Testis (tissue), 3 donors: Measurements from ENCODE around the gene PYY. TPM values are rescaled to one million over a fixed set of nuclear protein-coding genes. Genes with fewer than 3 reads are reported as not detected.
"Not testable (repeated sequence)": the region's sequence is repeated elsewhere in the genome, so short reads cannot be mapped to it uniquely, and the experiment has no call there.

Experiments
- DNase-seq: peaks from one replicate; pipeline ENCODE4 v3.0.0-alpha.2; 2019
- H3K27ac ChIP-seq, 2 donors: fragments of 200-600 bp; sonication (generic); one replicate each; pipeline ENCODE4 v1.5.1; 2019
- H3K27me3 ChIP-seq: fragments of 200-600 bp; sonication (generic); one replicate; pipeline ENCODE4 v1.5.1; 2019
- H3K36me3 ChIP-seq: fragments of 200-600 bp; sonication (generic); one replicate; pipeline ENCODE4 v1.5.1; 2017; ENCODE audit warnings: low read depth; ENCODE audit errors: missing control alignments
- H3K4me1 ChIP-seq: fragments of 200-600 bp; sonication (generic); one replicate; pipeline ENCODE4 v1.5.1; 2019
- H3K4me3 ChIP-seq, 2 donors: fragments of 200-600 bp; sonication (generic); one replicate each; pipeline ENCODE4 v1.5.1; 2017 to 2019
- H3K9me3 ChIP-seq: fragments of 200-600 bp; sonication (generic); one replicate; pipeline ENCODE4 v1.5.1; 2017
- CTCF ChIP-seq, 3 experiments: fragments of 450-650 bp in 2 of 3; fragments of 200-600 bp in 1 of 3; sonication (generic) in 1 of 3; IDR thresholded peaks; one replicate each; pipeline ENCODE4 v1.5.1; 2016 to 2019; ENCODE audit warnings: antibody characterized with exemption in 3 of 3, mild to moderate bottlenecking in 2 of 3, moderate library complexity in 1 of 3
- POLR2A ChIP-seq: fragments of 450-650 bp; IDR thresholded peaks from one replicate; pipeline ENCODE4 v1.6.1; 2017; ENCODE audit warnings: antibody characterized with exemption, mild to moderate bottlenecking, moderate library complexity
- WGBS, 2 donors: methylation state at CpG; one replicate each; pipeline ENCODE4 v1.1.5; 2018; 5-methylcytosine and 5-hydroxymethylcytosine counted together
- intact Hi-C: fragments of 100-400 bp; cut with DNase I; formaldehyde crosslinking; loops from one replicate; pipeline ENCODE4 v1.15.1; 2023; ENCODE audit warnings: low total_unique reads
- polyA plus RNA-seq: library from polyadenylated mRNA; stranded (reverse); fragments of 350-450 nt; fragmentation: Illumina TruSeq; extraction: RNeasy Lipid Tissue Mini Kit (QIAGEN cat#74804); gene quantifications from one replicate; pipeline ENCODE4 v1.2.3, GENCODE V29; 2014; ENCODE audit warnings: low read depth, low replicate concordance; ENCODE audit not compliant: insufficient read depth
- total RNA-seq, 2 donors: library from RNA; depleted of rRNA; stranded (reverse); fragments of >200 nt; gene quantifications; one replicate each; pipeline ENCODE4 v1.2.3, GENCODE V29; 2016

PYY gene
- total and polyA plus RNA-seq, 3 donors from 2014 or later, result 0.37 to 1.5 TPM; not detected in 1

GRCh38 chr17:43942051-43942685 is 11.6 kb downstream of the PYY start, which contains the start of gene PPY:
Gene PPY (minus strand): TSS chr17:43942476. CDS start chr17:43941654, 822 bp downstream.
- Histone ChIP-seq H3K4me3 (no peak within 1 kb of the TSS), H3K27me3 (no peaks in the 10 kb centered on the region), H3K27ac (no peak within 1 kb of the TSS), H3K9me3 (no peaks in the 10 kb centered on the region), H3K4me1 (peaks cover 4% of the 10 kb centered on the region), H3K36me3 (no peaks in the 10 kb centered on the region)
- intact Hi-C loops, result no loop called here
- 82 to 89% methylated on average over 14 to 17 of the region's 17 CpGs for WGBS, 2 donors
- DNase-seq, result no peak
- TF ChIP-seq CTCF (IDR thresholded peaks at IDR 0.05) (no peak), POLR2A (no peak)

- 60 to 69% methylated on average over 4 to 7 of the region's 7 CpGs for WGBS, 2 donors
- intact Hi-C loops, result no loop called here
- H3K9me3 ChIP-seq, result no peaks in the 10 kb centered on the region
- no peak overlapping the region for H3K27ac ChIP-seq
- no peaks in the 10 kb centered on the region for H3K36me3 ChIP-seq
- H3K27me3 ChIP-seq, result no peaks in the 10 kb centered on the region
- peaks cover 4% of the 10 kb centered on the region for H3K4me1 ChIP-seq
- TF ChIP-seq POLR2A (no peak), CTCF (IDR thresholded peaks at IDR 0.05) (peak in 2 of 3 experiments; percentile 29 to 36)
- peak; percentile 36 for DNase-seq
- H3K4me3 ChIP-seq, result no peak overlapping the region
These were observed 13.1 kb downstream of the PYY start for GRCh38 chr17:43940630-43941029.

- Histone ChIP-seq H3K27me3 (no peaks in the 10 kb centered on the region), H3K36me3 (no peaks in the 10 kb centered on the region), H3K4me3 (no peak overlapping the region), H3K9me3 (no peaks in the 10 kb centered on the region), H3K27ac (no peak overlapping the region), H3K4me1 (peaks cover 4% of the 10 kb centered on the region)
- DNase-seq, result no peak
- WGBS, 2 donors, result 96 to 100% methylated on average over 5 of the region's 5 CpGs
- TF ChIP-seq POLR2A, result no peak
- no peak for TF ChIP-seq CTCF (IDR thresholded peaks at IDR 0.05)
- intact Hi-C loops, result no loop called here
These were observed 13.9 kb downstream of the PYY start for GRCh38 chr17:43939886-43940285.

GRCh38 chr17:43939452-43939851 is 14.3 kb downstream of the PYY start:
- H3K4me1 ChIP-seq, H3K27ac ChIP-seq, H3K9me3 ChIP-seq, H3K4me3 ChIP-seq, DNase-seq, H3K36me3 ChIP-seq, H3K27me3 ChIP-seq, intact Hi-C loops: not testable (repeated sequence)
- WGBS, 2 donors, result 92 to 96% methylated on average over 3 of the region's 3 CpGs

- H3K4me1 ChIP-seq, result peaks cover 4% of the 10 kb centered on the region
- intact Hi-C loops, result no loop called here
- H3K27me3 ChIP-seq, result no peaks in the 10 kb centered on the region
- TF ChIP-seq CTCF (IDR thresholded peaks at IDR 0.05) (no peak), POLR2A (no peak)
- H3K27ac ChIP-seq, result no peak overlapping the region
- WGBS, 2 donors, result 57 to 70% methylated on average over 4 to 6 of the region's 6 CpGs
- no peak for DNase-seq
- H3K36me3 ChIP-seq, result no peaks in the 10 kb centered on the region
- H3K4me3 ChIP-seq, result peak overlapping the region in 1 of 2 donors; percentile 47
- no peaks in the 10 kb centered on the region for H3K9me3 ChIP-seq
These were observed 14.9 kb downstream of the PYY start for GRCh38 chr17:43938838-43939182.
